Activated naive CD4-positive, alpha-beta T cell treated with anti-CD3 and anti-CD28 coated beads, Interleukin-2, amount 50 U/mL, for 72 hours (primary cell): Measurements from ENCODE around the gene HCFC1. TPM values are rescaled to one million over a fixed set of nuclear protein-coding genes. Genes with fewer than 3 reads are reported as not detected.

Experiments
- ATAC-seq, 2 donors: fragments of 150-1000 bp; cut with Tn5 transposase; 2 replicates each; pipeline ENCODE4 v1.10.0; 2021; ENCODE audit warnings: mild to moderate bottlenecking in 2 of 2, moderate library complexity in 2 of 2
- DNase-seq, 2 donors: peaks; one replicate each; pipeline ENCODE4 v3.0.0; 2021 to 2022; ENCODE audit warnings: low spot score in 2 of 2
- H3K27ac Mint-ChIP-seq, 2 donors: one replicate each; pipeline ENCODE4 v1.8.0; 2022; ENCODE audit warnings: mild to moderate bottlenecking in 2 of 2, mixed read lengths in 2 of 2
- H3K36me3 Mint-ChIP-seq, 2 donors: one replicate each; pipeline ENCODE4 v1.8.0; 2022; ENCODE audit warnings: mixed read lengths in 2 of 2
- H3K9me3 Mint-ChIP-seq, 2 donors: one replicate each; pipeline ENCODE4 v1.8.0; 2022; ENCODE audit warnings: mixed read lengths in 2 of 2
- total RNA-seq, 2 donors: library from RNA; stranded (reverse); gene quantifications; one replicate each; pipeline ENCODE4 v1.2.3, GENCODE V29; 2022

HCFC1 gene
- total RNA-seq = 100 to 1,000 TPM in 1 of 2 donors, 10 to 100 TPM in 1; 95.9 to 102 TPM

DNA sequence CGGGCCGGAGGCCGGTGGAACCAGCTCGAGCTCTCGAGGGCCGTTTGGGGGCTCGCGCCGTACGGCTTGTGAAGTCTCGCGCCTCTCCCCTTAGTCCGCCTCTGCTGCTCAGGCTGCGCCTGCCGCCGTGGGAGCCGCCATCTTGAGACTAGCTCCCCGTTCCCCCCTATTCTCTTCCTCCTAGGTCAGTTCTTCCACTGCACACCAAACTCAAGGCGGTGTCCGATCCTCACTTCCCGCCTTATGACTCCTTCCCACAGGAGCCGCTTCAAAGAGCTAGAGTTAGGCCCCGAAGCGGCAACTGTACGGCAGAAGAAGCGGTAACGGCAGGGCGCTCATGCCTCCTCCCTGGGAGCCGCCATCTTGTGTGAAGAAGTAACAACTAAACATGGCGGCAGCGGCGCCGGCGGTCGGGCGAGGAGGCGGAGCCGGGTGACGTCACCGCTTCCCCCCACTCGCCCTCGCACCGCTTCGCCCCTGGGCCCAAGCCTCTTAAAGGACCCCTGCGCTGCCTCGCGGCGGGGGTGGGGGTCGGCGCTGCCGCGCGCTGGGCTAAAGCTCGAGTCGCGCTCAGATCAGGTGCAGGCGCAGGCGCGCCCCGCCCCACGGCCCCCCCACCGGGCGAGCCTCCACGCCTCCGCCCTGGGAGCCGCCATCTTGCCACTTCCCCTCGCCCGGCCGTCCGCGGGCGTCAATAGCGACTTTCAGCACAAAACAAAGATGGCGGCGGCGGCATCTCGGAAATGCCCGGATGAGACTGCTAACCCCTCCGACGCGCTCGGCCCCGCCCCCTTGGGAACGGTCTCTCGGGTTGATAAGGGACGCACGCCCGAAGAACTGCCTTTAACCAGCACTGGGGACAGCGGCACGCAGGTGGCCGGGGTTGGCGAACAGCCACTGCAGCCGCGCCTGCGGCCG lies at the start of gene HCFC1:
Gene HCFC1 (minus strand): TSS at position 369 of the 918 bp plus-strand sequence. CDS start 978 bp downstream, outside the sequence.
- DNase-seq (peak; percentile 82 to 93), ATAC-seq (peak; percentile 40 to 42)
- Mint-ChIP-seq H3K27ac (peak within 1 kb of the TSS; percentile 95 to 100), H3K9me3 (no peaks in the 10 kb centered on the region), H3K36me3 (peaks cover 37 to 44% of the 10 kb centered on the region in 2 donors)

DNA sequence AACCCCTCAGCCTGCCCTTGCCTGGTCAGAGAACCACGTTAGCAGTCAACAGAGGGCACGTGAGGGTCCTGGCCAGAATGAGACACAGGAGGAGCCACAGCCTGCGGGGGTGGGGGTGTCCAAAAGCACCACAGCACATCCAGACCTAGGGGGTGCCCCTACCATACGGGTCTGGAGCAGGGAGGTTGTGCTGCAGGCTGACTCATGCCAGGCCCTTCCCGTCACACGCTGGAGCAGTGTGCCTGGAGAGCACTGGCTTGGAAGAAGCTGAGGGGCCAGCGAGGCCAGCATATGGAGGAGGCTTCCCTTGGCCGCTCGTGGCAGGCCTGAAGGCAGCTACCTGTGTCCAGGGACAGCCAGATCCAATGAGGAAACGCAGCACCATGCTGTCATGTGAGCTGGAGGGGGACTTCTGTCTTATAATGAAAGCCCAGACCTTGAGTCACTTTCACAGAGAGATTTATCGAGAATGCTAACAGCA lies 49.6 kb upstream of the HCFC1 start:
- peak in 1 of 2 donors; percentile 71 for DNase-seq

DNA sequence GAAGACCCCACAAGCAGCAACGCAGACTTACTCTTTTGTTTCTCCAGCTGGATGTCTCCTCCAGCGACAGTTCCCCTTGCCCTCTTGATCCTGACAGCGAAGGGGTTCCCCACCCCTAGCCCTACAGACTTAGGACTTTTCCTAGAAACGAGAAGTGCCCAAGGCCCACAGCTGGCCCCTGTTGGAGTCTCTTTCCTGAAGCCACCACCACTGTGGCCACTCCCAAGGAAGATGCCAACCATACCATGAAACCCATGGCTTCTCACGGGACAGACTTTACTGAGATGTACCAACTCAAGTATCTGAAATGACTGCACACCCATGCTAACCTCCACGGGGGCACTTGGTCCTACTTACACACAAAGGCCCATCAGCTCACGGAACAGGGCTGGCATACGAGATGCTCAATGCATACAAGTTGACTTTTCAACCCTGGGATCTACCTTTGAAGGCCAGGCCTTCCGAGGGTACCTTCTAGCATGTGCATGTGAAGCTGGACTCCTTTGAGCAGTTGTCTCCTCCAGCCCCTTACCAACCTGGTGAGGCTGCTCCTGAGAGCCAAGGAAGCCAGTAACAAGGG lies 49.0 kb upstream of the HCFC1 start:
- no peak for DNase-seq
- H3K36me3 Mint-ChIP-seq = peaks cover 0 to 5% of the 10 kb centered on the region in 2 donors
- no peaks in the 10 kb centered on the region for H3K9me3 Mint-ChIP-seq
- peak overlapping the region; percentile 95 for H3K27ac Mint-ChIP-seq
- peak; percentile 9 to 11 for ATAC-seq

More for the DNA sequence above, 49.6 kb upstream of the HCFC1 start:
- H3K9me3 Mint-ChIP-seq = no peaks in the 10 kb centered on the region
- ATAC-seq = peak; percentile 15 to 70
- H3K36me3 Mint-ChIP-seq = no peaks in the 10 kb centered on the region
- H3K27ac Mint-ChIP-seq = peak overlapping the region; percentile 29 to 95

DNA sequence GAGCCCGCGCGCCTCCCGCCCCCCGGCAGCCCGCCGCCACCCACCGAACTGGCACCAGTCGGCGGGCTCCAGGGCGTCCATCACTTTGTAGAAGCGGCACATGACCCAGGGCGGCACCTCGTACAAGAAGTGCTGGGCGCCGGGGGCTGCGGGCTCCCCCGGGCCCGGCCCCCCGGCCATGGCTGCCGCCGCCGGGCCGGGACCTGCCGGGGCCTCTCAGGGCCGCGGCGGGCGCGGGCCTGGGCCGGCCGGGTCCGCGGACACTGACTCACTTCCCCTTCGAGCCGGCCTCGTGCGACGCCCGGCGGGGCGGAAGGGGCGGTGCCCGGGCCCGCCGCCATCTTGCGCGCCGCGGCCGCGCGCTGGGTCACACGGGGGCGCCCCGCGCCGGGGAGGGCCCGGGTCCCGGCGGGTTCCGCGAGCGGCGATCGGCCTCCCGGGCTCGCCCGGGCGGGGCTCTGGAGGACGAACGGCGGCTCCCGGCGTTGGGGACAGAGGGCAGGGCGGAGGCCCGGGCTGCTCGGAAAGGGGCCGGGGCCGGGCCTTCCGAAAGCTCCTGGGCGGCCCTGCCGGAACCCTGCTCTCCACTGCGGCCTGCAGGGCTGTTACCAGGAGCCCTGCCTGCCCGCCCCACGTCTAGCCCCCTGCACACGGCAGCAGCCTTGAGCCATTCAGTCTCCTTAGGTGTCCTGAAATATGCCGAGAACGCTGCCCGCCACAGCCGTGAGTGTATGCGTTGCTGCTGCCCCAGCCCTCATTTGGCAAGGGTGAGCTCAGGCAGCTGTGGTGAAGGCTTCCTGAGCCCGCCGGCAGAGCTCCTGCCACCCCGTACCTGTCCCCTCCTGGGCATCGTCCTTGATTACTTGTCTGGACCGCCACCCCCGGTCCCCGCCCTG lies 48.3 kb upstream of the HCFC1 start, which contains the start of gene IRAK1:
Gene IRAK1 (minus strand): TSS at position 270 of the 896 bp plus-strand sequence. CDS start 90 bp downstream, at position 180.
- H3K36me3 Mint-ChIP-seq = peaks cover 0 to 5% of the 10 kb centered on the region in 2 donors
- DNase-seq (peak; percentile 59 to 77), ATAC-seq (peak; percentile 72 to 84)
- H3K9me3 Mint-ChIP-seq = no peaks in the 10 kb centered on the region
- peak within 1 kb of the TSS; percentile 95 to 98 for H3K27ac Mint-ChIP-seq

DNA sequence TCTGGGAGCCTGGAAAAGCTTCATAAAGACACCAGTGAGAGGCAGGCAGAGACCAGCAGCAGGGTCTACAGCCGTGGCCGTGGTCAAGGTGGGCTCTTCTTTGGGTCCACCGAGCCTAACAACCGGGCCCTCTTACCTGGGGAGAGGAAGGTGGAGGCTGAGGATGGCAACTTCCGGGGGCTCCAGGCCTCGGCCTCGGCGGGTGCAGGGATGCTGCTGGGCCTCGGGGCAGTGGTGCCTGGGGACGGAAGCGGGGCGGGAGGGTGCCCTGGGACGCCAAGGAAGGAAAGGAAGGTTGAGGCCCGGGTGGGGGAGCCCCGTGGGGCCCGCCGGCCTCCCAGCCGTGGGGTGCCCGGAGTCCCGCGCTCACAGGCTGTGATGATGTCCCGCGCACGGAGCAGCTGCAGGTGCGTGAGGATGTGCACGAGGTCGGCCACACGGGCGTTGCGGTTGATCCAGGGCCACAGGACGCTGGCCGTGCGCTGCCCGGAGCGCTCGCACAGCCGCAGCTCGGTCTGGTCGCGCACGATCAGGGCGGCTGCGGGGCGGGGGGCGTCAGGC lies 47.5 kb upstream of the HCFC1 start:
- H3K27ac Mint-ChIP-seq = peak overlapping the region; percentile 92 to 98
- H3K9me3 Mint-ChIP-seq = no peaks in the 10 kb centered on the region
- DNase-seq (peak in 1 of 2 donors; percentile 24), ATAC-seq (peak; percentile 8 to 9)
- H3K36me3 Mint-ChIP-seq = peaks cover 0 to 5% of the 10 kb centered on the region in 2 donors

DNA sequence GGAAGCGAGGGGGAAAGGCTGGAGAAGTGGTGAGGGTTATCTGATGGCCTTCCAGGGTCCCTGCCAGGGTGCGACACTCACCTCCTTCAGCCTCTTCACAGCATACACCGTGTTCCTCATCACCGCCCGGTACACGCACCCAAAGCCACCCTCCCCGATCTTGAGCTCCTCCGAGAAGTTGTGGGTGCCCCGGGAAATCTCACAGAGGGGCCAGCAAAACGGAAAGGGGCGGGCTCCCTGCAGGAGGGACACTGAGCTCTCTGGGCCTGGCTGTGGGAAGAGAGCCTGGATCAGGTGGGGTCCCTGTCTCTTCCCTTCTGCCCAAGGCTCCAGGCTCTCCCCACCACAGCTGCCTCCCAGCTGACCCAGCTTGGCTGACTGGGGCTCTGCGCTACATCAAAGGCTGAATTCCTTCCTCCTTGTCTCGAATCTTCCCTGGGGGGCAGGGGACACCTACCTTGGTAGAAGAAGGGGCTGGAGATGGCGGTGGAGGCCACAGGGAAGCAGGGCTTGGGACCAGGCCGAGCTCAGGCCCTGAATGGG lies 47.0 kb upstream of the HCFC1 start:
- ATAC-seq (no peak), DNase-seq (no peak)
- Mint-ChIP-seq H3K9me3 (no peaks in the 10 kb centered on the region), H3K27ac (peak overlapping the region; percentile 92 to 98), H3K36me3 (peaks cover 0 to 5% of the 10 kb centered on the region in 2 donors)

DNA sequence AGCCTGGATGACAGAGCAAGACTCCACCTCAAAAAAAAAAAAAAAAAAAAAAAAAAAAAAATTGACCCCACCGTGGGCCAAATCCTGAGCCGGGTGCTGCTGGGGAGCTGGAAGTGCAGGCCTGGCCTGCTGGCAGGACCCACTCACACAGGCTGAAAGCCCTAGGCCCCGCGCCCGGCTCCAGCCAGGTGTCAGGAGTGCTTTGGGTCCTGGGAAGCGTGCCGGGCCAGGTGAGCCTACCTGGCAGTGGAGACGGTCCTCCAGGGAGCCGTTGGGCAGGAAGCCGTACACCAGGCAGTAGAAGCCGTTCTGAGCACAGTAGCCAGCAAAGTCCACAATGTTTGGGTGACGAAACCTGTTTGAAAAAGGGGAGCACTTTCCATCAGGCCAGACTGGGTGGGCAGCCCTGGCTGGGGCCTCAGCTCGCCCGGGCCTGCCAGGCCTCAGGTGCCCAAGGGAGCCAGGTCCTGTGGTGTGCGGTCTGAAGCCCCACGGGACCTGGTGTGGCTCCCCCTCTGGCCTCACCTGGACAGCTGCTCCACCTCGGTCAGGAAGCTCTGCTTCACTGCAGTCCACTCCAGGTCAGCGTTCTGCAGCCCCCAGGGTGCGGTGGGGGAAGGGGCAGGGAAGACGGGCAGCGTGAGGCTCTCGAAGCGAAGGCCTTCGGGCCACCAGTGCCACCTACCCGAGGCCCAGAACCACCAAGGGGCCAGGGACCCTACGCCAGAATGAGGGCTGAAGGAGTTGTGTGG lies 46.3 kb upstream of the HCFC1 start:
- Mint-ChIP-seq H3K36me3 (peaks cover 0 to 5% of the 10 kb centered on the region in 2 donors), H3K27ac (peak overlapping the region in 1 of 2 donors; percentile 92), H3K9me3 (no peaks in the 10 kb centered on the region)
- ATAC-seq = no peak
- DNase-seq = no peak

DNA sequence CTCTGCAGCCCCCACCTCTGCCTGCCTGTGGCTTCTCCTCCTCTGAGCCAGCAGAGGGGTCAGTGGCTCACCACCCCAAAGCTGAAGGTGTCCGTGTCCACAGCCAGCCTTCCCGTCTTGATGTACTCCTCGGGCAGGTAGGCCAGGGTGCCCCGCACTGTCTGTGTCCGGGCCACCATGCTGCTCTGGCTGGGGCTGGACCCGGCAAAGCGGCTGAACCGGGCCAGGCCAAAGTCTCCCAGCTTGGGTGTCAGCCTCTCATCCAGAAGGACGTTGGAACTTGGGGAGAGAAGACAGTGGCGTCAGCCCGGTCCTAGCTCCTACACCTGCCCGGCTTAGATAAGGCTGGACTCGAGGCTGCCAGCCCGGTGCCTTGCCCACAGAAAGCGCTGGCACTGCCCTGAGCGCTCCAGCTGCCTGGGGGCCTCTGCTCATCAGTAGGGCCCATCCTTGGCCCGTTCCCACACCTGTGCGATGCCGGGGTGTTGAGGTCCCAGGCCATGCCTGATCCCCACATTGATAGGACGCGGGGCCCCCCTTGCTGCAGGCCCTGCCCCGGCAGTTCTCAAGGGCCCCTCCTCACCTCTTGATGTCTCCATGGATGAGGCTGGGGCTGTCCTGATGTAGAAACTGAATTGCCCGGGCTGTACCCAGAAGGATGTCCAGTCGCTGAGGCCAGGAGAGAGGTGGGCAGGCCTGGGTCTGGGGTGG lies 44.9 kb upstream of the HCFC1 start:
- no peak for ATAC-seq
- Mint-ChIP-seq H3K36me3 (peaks cover 0 to 5% of the 10 kb centered on the region in 2 donors), H3K27ac (no peak overlapping the region), H3K9me3 (no peaks in the 10 kb centered on the region)
- DNase-seq = no peak

DNA sequence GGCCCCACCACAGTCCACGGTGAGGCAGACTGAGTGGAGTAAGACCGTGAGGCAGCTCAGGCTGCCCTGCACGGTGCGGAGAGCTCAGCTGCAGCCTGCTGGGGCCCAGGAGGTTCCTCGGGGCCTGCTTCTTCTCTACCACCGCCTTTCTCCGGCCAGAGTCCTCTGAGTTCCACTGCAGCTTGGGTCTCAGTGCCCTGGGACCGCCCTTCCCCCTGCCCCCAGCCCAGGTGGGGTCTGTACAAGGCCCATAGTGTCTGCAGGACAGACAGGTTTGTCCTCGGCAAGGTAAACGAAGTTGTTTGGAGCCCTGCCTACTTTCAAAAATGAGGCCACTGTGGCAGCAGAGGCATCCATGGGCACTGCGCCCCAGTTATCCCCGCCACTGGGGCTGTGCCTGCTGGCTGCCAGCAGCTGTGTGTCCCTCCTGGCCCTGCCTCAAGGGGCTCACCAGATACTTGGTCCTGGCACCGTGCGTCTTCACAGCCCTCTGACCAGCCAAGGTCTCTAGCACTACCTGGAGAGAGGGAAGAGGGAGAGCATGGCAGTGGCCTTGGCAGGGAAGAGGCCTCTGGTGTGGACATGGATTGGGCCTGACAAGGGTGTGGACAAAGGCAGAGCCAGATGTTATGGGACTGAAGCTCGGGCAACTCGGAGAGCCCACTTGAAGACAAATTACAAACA lies 44.1 kb upstream of the HCFC1 start:
- DNase-seq (no peak), ATAC-seq (no peak)
- Mint-ChIP-seq H3K9me3 (no peaks in the 10 kb centered on the region), H3K27ac (peak overlapping the region in 1 of 2 donors; percentile 77), H3K36me3 (peaks cover 0 to 5% of the 10 kb centered on the region in 2 donors)

DNA sequence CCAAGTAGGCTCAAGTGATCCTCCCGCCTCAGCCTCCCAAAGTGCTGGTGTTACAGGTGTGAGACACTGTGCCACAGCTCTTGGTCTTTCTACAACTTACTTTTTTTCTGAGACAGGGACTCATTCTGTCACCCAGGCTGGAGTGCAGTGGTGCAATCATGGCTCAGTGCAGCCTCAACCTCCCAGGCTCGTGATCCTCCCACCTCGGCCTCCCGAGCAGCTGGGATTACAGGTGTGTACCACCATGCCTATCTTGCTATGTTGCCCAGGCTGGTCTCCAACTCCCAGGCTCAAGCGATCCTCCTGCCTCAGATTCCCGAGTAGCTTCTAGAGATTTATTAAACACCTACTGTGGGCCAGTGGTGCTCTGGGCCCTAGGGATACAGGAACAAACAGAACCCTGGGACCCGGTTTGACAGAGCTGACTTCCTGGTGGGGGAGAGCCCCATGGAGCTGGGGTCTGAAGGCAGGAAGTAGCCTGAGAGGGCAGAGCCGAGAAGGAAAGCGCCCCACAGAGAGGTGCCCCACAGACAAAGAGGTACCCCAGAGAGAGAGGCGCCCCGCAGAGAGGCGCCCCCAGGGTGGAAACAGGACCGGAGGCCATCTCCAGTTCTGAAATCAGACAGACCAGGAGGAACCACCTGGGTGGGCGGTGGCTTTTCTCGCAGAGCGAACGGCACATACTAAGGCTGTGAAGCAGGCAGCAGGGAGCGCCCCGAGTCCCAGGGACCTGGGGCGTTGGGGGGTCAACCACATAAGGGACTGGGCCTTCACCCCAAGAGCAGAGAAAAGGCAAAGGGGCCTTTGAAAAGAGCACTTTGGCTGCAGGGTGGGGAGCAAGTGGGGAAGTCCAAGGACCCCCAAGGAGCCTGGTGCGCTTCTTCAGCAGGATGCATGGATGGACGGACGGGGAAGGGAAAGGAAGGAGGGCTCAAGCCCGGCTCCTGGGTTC lies 43.1 kb upstream of the HCFC1 start:
- no peak for DNase-seq

DNA sequence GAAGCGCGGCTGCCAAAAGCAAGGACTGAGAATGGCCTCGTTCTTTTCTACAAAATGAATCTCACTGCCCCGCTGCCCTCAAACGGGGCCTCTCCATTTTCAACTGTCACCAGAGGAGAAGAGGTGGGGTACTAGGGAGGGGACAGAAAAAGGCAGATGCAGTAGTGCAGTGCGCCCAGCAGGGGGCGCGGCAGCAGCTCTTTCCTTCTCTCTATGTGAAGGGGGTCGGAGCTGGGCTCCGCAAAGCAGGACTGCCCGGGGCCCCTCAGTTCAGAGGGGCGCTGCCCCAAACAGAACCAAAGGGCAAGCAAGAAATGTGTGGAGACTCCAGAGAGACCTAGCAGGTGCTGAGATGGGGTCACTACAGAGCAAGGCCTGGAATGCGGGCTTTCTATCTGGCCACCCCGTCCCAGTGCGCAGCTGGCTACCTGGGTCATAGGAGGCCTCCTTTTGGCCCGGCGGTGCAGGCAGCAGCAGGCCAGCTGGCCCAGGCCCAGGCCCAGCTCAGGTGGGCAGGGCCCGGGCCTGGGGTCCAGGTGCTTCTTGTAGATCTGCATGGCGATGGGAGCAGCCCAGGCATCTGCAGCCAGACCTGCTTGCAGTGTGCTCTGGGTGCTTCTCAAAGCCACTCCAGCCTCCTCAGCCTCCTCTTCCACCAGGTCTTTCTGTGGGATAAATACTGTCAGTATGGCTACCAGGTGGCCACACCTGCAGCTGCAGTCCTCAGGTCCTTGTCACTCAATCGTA lies 42.2 kb upstream of the HCFC1 start:
- H3K27ac Mint-ChIP-seq = peak overlapping the region; percentile 50 to 65
- peaks cover 0 to 5% of the 10 kb centered on the region in 2 donors for H3K36me3 Mint-ChIP-seq
- DNase-seq = peak in 1 of 2 donors; percentile 45
- no peaks in the 10 kb centered on the region for H3K9me3 Mint-ChIP-seq
- peak; percentile 75 to 77 for ATAC-seq

More for the DNA sequence above, 43.1 kb upstream of the HCFC1 start:
- peaks cover 0 to 5% of the 10 kb centered on the region in 2 donors for H3K36me3 Mint-ChIP-seq
- H3K9me3 Mint-ChIP-seq = no peaks in the 10 kb centered on the region
- peak overlapping the region; percentile 79 to 80 for H3K27ac Mint-ChIP-seq
- ATAC-seq = no peak

DNA sequence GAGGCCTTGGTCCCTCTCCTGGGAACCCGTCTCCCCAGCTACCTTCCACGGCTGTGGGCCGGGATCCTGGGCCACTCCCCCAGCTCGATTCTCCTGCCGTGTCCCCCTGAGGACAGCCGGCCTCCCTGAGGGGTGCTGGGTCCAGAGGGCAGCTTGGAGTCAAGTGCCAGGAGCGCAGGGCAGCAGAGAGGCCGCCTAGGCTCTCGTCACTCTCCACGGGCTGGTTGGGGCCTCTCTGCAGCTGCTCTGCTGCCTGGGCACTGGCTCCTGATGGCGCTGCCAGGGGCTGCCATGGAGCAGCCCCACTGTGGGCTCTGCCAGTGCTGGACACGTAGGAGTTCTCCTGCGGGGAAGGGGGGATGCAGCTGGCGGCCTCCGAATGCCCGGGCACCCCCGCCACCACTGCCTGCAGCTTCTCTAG lies 41.4 kb upstream of the HCFC1 start:
- no peaks in the 10 kb centered on the region for H3K9me3 Mint-ChIP-seq
- peaks cover 0 to 5% of the 10 kb centered on the region in 2 donors for H3K36me3 Mint-ChIP-seq
- ATAC-seq = no peak

More for the DNA sequence above, 41.4 kb upstream of the HCFC1 start:
- DNase-seq = no peak
- H3K27ac Mint-ChIP-seq = peak overlapping the region; percentile 50 to 65
